Measurements from ENCODE around the gene GRID2IP. TPM values are rescaled to one million over a fixed set of nuclear protein-coding genes. Genes with fewer than 3 reads are reported as not detected.

The GRID2IP gene
- polyA plus RNA-seq, 1 donor (not counting 4 experiments of a cell fraction or from before 2014, with no cell fraction given) = 0.04 TPM

DNA sequence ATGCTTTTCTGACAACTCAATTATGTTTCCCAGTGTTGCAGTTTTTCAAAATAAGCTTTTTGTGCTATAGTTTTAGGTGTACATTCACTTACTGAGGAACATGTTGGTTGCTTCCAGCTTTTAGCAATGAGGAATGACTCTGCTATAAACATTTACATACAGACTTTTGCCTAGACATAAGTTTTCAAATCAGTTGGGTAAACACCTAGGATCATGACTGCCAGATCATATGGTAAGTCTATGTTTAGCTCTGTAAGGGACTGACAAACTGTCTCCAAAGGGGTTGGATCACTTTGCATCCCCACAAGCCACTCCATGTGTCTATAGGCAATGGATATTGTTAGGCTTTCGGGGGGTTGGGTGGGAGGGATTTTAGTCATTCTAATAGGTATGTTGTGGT is 10.8 kb upstream of the GRID2IP start:
- no peak overlapping the region for H3K9ac ChIP-seq (ENCODE audit: control insufficient read depth, extremely low read depth, insufficient read depth, low read length)
- FAIRE-seq = no peak

DNA sequence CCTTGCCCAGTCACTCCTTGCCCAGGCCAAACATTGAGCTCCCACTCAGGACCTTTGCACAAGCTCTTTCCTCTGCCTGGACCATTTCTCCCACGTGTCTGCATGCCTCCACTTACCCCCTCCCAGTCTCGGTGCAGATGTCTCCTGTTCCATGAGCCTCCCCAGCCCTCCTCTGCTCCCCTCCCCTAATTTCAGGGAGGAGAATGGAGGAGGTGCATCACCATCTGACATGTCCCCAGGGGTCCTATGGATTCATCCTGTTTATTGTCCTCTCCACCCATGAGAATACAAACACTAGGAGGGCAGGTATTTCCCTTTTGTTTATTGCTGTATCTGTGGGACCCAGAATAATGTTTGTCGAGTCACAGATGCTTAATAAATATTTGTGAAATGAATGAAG is 8.6 kb upstream of the GRID2IP start:
- H3K4me2 ChIP-seq (ENCODE audit: control insufficient read depth, extremely low read depth, insufficient read depth, low read depth, low read length) = no peak overlapping the region
- H2AFZ ChIP-seq (ENCODE audit: control insufficient read depth, low read length) = no peak overlapping the region
- no peaks in the 10 kb centered on the region for H3K4me1 ChIP-seq (ENCODE audit: control insufficient read depth, extremely low read depth, insufficient read depth, low read length)
- H3K27me3 ChIP-seq (ENCODE audit: control insufficient read depth, extremely low read depth, insufficient read depth, low read length) = no peaks in the 10 kb centered on the region
- H3K4me3 ChIP-seq (ENCODE audit: control insufficient read depth in 2 of 3, extremely low read depth in 1 of 3, insufficient read depth in 2 of 3, low read depth in 1 of 3, low read length in 3 of 3) = no peak overlapping the region
- H3K79me2 ChIP-seq (ENCODE audit: control insufficient read depth, insufficient read depth, low read length) = no peaks in the 10 kb centered on the region
- no peak overlapping the region for H3K27ac ChIP-seq (ENCODE audit: control insufficient read depth, insufficient read depth, low read length)
- no peak overlapping the region for H3K9ac ChIP-seq (ENCODE audit: control insufficient read depth, extremely low read depth, insufficient read depth, low read length)
- FAIRE-seq (no peak), DNase-seq (ENCODE audit: low read depth, low spot score) (no peak)
- no peaks in the 10 kb centered on the region for H3K36me3 ChIP-seq (ENCODE audit: control insufficient read depth in 2 of 2, extremely low read depth in 1 of 2, insufficient read depth in 2 of 2, low read length in 2 of 2)
- no peaks in the 10 kb centered on the region for H4K20me1 ChIP-seq (ENCODE audit: control insufficient read depth, extremely low read depth, insufficient read depth, low read length)
- H3K9me3 ChIP-seq (ENCODE audit: control insufficient read depth, low read depth, low read length) = no peaks in the 10 kb centered on the region
- TF ChIP-seq, protein P1, sequence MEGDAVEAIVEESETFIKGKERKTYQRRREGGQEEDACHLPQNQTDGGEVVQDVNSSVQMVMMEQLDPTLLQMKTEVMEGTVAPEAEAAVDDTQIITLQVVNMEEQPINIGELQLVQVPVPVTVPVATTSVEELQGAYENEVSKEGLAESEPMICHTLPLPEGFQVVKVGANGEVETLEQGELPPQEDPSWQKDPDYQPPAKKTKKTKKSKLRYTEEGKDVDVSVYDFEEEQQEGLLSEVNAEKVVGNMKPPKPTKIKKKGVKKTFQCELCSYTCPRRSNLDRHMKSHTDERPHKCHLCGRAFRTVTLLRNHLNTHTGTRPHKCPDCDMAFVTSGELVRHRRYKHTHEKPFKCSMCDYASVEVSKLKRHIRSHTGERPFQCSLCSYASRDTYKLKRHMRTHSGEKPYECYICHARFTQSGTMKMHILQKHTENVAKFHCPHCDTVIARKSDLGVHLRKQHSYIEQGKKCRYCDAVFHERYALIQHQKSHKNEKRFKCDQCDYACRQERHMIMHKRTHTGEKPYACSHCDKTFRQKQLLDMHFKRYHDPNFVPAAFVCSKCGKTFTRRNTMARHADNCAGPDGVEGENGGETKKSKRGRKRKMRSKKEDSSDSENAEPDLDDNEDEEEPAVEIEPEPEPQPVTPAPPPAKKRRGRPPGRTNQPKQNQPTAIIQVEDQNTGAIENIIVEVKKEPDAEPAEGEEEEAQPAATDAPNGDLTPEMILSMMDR (optimal IDR thresholded peaks at IDR 0.05 in 1 of 3, IDR thresholded peaks at IDR 0.05 in 1 of 3, conservative IDR thresholded peaks at IDR 0.05 in 1 of 3; ENCODE audit: extremely low read depth in 1 of 3, insufficient read depth in 2 of 3, low read length in 3 of 3) = no peak
- no peak for TF ChIP-seq EZH2 (IDR thresholded peaks at IDR 0.05; ENCODE audit: low read length)
- dilution Hi-C loops (cut with MboI; ENCODE audit: extremely low pct_ligation_motif_present, low sequenced_read_pairs) = no loop called here
- H3K9me1 ChIP-seq (ENCODE audit: control insufficient read depth, extremely low read depth, insufficient read depth, low read length) = no peaks in the 10 kb centered on the region

More for the DNA sequence above, 10.8 kb upstream of the GRID2IP start:
- no peaks in the 10 kb centered on the region for H3K27me3 ChIP-seq (ENCODE audit: control insufficient read depth, extremely low read depth, insufficient read depth, low read length)
- H3K9me1 ChIP-seq (ENCODE audit: control insufficient read depth, extremely low read depth, insufficient read depth, low read length) = no peaks in the 10 kb centered on the region
- TF ChIP-seq EZH2 (IDR thresholded peaks at IDR 0.05; ENCODE audit: low read length) = no peak
- TF ChIP-seq, protein P1 (optimal IDR thresholded peaks at IDR 0.05 in 1 of 3, IDR thresholded peaks at IDR 0.05 in 1 of 3, conservative IDR thresholded peaks at IDR 0.05 in 1 of 3; ENCODE audit: extremely low read depth in 1 of 3, insufficient read depth in 2 of 3, low read length in 3 of 3) = no peak
- no peaks in the 10 kb centered on the region for H4K20me1 ChIP-seq (ENCODE audit: control insufficient read depth, extremely low read depth, insufficient read depth, low read length)
- no peak overlapping the region for H3K4me3 ChIP-seq (ENCODE audit: control insufficient read depth in 2 of 3, extremely low read depth in 1 of 3, insufficient read depth in 2 of 3, low read depth in 1 of 3, low read length in 3 of 3)
- no peaks in the 10 kb centered on the region for H3K4me1 ChIP-seq (ENCODE audit: control insufficient read depth, extremely low read depth, insufficient read depth, low read length)
- H2AFZ ChIP-seq (ENCODE audit: control insufficient read depth, low read length) = no peak overlapping the region
- H3K36me3 ChIP-seq (ENCODE audit: control insufficient read depth in 2 of 2, extremely low read depth in 1 of 2, insufficient read depth in 2 of 2, low read length in 2 of 2) = no peaks in the 10 kb centered on the region
- H3K79me2 ChIP-seq (ENCODE audit: control insufficient read depth, insufficient read depth, low read length) = no peaks in the 10 kb centered on the region
- H3K4me2 ChIP-seq (ENCODE audit: control insufficient read depth, extremely low read depth, insufficient read depth, low read depth, low read length) = no peak overlapping the region
- dilution Hi-C loops (cut with MboI; ENCODE audit: extremely low pct_ligation_motif_present, low sequenced_read_pairs) = no loop called here
- H3K27ac ChIP-seq (ENCODE audit: control insufficient read depth, insufficient read depth, low read length) = no peak overlapping the region
- DNase-seq (ENCODE audit: low read depth, low spot score) = no peak
- no peaks in the 10 kb centered on the region for H3K9me3 ChIP-seq (ENCODE audit: control insufficient read depth, low read depth, low read length)

Data from keratinocyte (primary cell).